Mesendoderm (in vitro differentiated cells): ENCODE data around the gene ESRRA.
"Not testable (repeated sequence)": the region's sequence is repeated elsewhere in the genome, so short reads cannot be mapped to it uniquely, and the experiment has no call there.

Experiments used
- DNase-seq: peaks from one replicate; pipeline ENCODE4 v3.0.0; 2013
- H2AK5ac ChIP-seq: 2 replicates; pipeline ENCODE4 v1.6.1; 2013; ENCODE audit warnings: low read length, inconsistent platforms
- H2BK120ac ChIP-seq: 2 replicates; pipeline ENCODE4 v1.6.1; 2013; ENCODE audit warnings: low read depth, mild to moderate bottlenecking, low read length, moderate library complexity, mixed read lengths
- H2BK15ac ChIP-seq: replicated peaks from 2 replicates; pipeline ENCODE4 v1.6.1; 2013; ENCODE audit warnings: low read depth, mild to moderate bottlenecking, moderate library complexity
- H2BK5ac ChIP-seq: 2 replicates; pipeline ENCODE4 v1.6.1; 2013; ENCODE audit warnings: low read length, inconsistent platforms
- H3K18ac ChIP-seq: 2 replicates; pipeline ENCODE4 v1.6.1; 2013; ENCODE audit warnings: mild to moderate bottlenecking, low read length, mixed read lengths
- H3K23ac ChIP-seq: one replicate; pipeline ENCODE4 v1.6.1; 2013; ENCODE audit warnings: low read length
- H3K27ac ChIP-seq: 2 replicates; pipeline ENCODE4 v1.5.1; 2013; ENCODE audit warnings: low read depth, mild to moderate bottlenecking, inconsistent platforms, low read length, moderate library complexity
- H3K27me3 ChIP-seq: 2 replicates; pipeline ENCODE4 v1.6.1; 2013; ENCODE audit warnings: low read length, control low read depth, mild to moderate bottlenecking, inconsistent platforms; ENCODE audit not compliant: insufficient read depth, poor library complexity
- H3K36me3 ChIP-seq: 2 replicates; pipeline ENCODE4 v1.6.1; 2013; ENCODE audit warnings: low read length, inconsistent platforms; ENCODE audit not compliant: control insufficient read depth, insufficient read depth
- H3K4ac ChIP-seq: one replicate; pipeline ENCODE4 v1.6.1; 2013; ENCODE audit warnings: low read depth, mild to moderate bottlenecking, low read length, moderate library complexity
- H3K4me1 ChIP-seq: 2 replicates; pipeline ENCODE4 v1.6.1; 2013; ENCODE audit warnings: low read depth, low read length, inconsistent platforms; ENCODE audit not compliant: control insufficient read depth
- H3K4me2 ChIP-seq: 2 replicates; pipeline ENCODE4 v1.6.1; 2013; ENCODE audit warnings: low read length
- H3K4me3 ChIP-seq: 2 replicates; pipeline ENCODE4 v1.5.1; 2013; ENCODE audit warnings: mild to moderate bottlenecking, low read length
- H3K56ac ChIP-seq: one replicate; pipeline ENCODE4 v1.6.1; 2013; ENCODE audit warnings: low read length
- H3K79me1 ChIP-seq: 2 replicates; pipeline ENCODE4 v1.6.1; 2013; ENCODE audit warnings: low read length, inconsistent platforms
- H3K79me2 ChIP-seq: 2 replicates; pipeline ENCODE4 v1.6.1; 2013; ENCODE audit warnings: mild to moderate bottlenecking, low read length; ENCODE audit not compliant: control insufficient read depth, insufficient read depth
- H3K9ac ChIP-seq: 2 replicates; pipeline ENCODE4 v1.6.1; 2013; ENCODE audit warnings: low read length, inconsistent platforms
- H4K5ac ChIP-seq: one replicate; pipeline ENCODE4 v1.6.1; 2013; ENCODE audit warnings: low read length
- H4K8ac ChIP-seq: one replicate; pipeline ENCODE4 v1.6.1; 2013; ENCODE audit warnings: low read depth, mild to moderate bottlenecking, control low read depth, low read length, moderate library complexity
- WGBS: extraction: QIAGEN DNeasy Blood & Tissue Kit; methylation state at CpG from one replicate; pipeline ENCODE4 v1.1.7; 2013; ENCODE audit warnings: low lambda C conversion rate, missing lambda C conversion rate; ENCODE audit not compliant: insufficient coverage; ENCODE audit errors: extremely low coverage; 5-methylcytosine and 5-hydroxymethylcytosine counted together

Gene ESRRA

DNA sequence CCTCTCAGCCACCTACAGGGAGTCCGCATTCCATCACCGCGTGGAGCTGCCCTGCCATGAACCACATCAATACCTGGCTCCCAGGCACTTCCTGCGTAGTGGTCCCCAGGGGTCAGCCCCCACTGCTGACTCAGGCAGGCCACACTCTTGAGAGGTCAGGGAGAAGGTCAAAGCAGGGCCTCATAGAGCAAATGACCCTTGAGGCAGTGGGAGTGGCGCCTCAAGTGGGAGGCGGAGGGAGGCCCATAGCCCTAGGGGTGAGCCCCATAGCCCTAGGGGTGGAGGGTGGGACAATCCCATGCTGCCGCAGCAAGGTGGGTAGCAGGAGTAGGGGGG is 17.6 kb downstream of the ESRRA start:
- Histone ChIP-seq H3K27ac (no peak overlapping the region), H3K27me3 (no peaks in the 10 kb centered on the region), H3K18ac (no peak overlapping the region), H3K4me1 (peaks cover 3% of the 10 kb centered on the region), H3K79me1 (peaks cover 7% of the 10 kb centered on the region), H3K36me3 (no peaks in the 10 kb centered on the region), H4K8ac (no peak overlapping the region), H3K4ac (no peak overlapping the region), H4K5ac (no peak overlapping the region), H2BK15ac (no peak overlapping the region), H2BK120ac (no peak overlapping the region), H2BK5ac (no peak overlapping the region), H3K79me2 (no peaks in the 10 kb centered on the region), H3K56ac (no peak overlapping the region), H2AK5ac (no peak overlapping the region), H3K9ac (no peak overlapping the region), H3K4me3 (no peak overlapping the region), H3K23ac (no peak overlapping the region), H3K4me2 (no peak overlapping the region)
- DNase-seq = no peak
- no CpG with 5 or more reads among the region's 7 CpGs for WGBS

DNA sequence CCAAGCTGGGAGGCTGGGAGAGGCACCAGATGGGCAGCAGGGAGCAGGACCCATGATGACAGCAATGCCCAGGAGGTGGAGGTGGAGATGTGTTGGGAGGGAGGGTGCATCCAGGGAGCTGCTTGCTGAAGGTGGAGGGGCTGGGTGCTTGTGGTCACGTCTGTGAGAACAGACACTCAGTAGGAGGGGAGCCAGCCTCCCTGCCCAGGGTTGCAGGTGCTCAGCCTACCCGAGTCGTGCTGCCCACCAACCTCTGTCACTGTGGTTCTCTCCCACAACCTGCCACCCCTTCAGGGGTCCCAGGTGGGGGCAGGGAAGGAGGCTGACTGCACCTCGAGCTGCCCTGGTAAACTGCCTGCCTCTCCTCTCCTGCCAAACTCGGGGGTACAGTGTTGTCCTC is 18.0 kb downstream of the ESRRA start:
- Histone ChIP-seq H3K4me2 (no peak overlapping the region), H3K27me3 (no peaks in the 10 kb centered on the region), H3K4me3 (no peak overlapping the region), H3K27ac (no peak overlapping the region), H4K5ac (no peak overlapping the region), H3K36me3 (no peaks in the 10 kb centered on the region), H3K56ac (no peak overlapping the region), H3K18ac (no peak overlapping the region), H3K4me1 (peaks cover 3% of the 10 kb centered on the region), H2BK5ac (no peak overlapping the region), H2AK5ac (no peak overlapping the region), H2BK15ac (no peak overlapping the region), H3K4ac (no peak overlapping the region), H3K23ac (no peak overlapping the region), H2BK120ac (no peak overlapping the region), H4K8ac (no peak overlapping the region), H3K79me1 (peaks cover 7% of the 10 kb centered on the region), H3K79me2 (no peaks in the 10 kb centered on the region), H3K9ac (no peak overlapping the region)
- no CpG with 5 or more reads among the region's 5 CpGs for WGBS
- DNase-seq = no peak

DNA sequence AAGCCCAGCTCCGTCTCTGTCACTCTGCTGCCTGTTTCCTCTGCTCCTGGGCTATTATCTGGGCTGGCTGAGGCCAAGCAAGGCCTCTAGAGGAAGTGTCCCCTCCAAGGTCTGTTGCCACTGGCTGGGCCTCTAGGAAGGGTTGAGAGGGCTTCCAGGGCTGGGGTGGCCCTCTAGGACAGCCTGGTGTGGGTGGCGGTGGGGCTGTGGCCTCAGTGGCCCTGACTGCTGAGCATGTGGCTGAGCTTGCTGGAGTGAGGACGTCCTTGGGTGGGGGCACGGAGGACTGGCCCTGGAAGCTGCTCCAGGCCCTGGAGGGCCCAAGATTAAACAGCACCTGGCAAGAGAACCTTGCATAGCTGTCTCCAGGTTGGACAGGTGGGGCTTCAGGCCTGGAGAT is 18.7 kb downstream of the ESRRA start:
- H3K56ac ChIP-seq, H3K27ac ChIP-seq, H2BK15ac ChIP-seq, H3K23ac ChIP-seq, H3K18ac ChIP-seq, H2BK120ac ChIP-seq, H2AK5ac ChIP-seq, H3K36me3 ChIP-seq, H3K4me2 ChIP-seq, H3K4ac ChIP-seq, H3K4me3 ChIP-seq, H3K79me1 ChIP-seq, H4K5ac ChIP-seq, H2BK5ac ChIP-seq, H3K27me3 ChIP-seq, H4K8ac ChIP-seq, H3K9ac ChIP-seq, DNase-seq, H3K79me2 ChIP-seq, H3K4me1 ChIP-seq: not testable (repeated sequence)
- no CpG with 5 or more reads among the region's 4 CpGs for WGBS

DNA sequence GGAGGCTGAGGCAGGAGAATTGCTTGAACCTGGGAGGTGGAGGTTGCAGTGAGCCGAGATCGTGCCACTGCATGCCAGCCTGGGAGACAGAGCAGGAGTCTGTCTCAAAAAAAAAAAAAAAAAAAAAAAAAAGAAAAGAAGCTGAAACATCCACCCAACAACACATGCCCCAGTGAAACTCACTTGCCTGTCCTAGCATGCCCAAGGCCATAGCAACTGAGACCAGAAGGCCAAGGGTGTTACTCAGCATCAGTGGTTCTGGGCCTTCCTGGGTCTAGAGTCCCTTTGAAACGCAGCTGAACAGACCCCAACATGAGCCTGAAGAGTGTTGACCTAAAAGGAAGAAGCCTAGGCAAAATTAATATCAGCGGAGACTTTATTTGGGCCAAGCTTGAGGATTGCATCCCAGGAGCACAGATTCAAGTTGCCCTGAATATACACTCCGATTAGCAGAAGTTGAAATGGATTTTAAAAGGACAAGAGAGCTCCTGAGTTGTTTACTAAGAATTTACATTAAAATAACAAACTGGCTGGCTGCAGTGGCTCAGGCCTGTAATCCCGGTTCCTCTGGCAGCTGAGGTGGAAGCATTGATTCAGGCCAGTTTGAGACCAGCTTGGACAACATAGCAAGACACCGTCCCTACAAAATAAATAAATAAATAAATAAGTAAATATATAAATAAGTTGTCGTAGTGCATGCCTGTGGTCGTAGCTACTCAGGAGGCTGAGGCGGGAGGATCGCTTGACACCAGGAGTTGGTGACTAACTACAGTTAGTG is 19.6 kb downstream of the ESRRA start:
- H3K4me2 ChIP-seq = no peak overlapping the region
- H3K36me3 ChIP-seq = no peaks in the 10 kb centered on the region
- no peak overlapping the region for H3K23ac ChIP-seq
- H3K79me2 ChIP-seq = no peaks in the 10 kb centered on the region
- no peak overlapping the region for H2BK120ac ChIP-seq
- no peak overlapping the region for H2AK5ac ChIP-seq
- no peak overlapping the region for H3K9ac ChIP-seq
- H3K27me3 ChIP-seq = no peaks in the 10 kb centered on the region
- H3K18ac ChIP-seq = no peak overlapping the region
- no peak overlapping the region for H2BK15ac ChIP-seq
- WGBS = no CpG with 5 or more reads among the region's 11 CpGs
- no peak overlapping the region for H3K4me3 ChIP-seq
- H3K27ac ChIP-seq = no peak overlapping the region
- no peak overlapping the region for H4K5ac ChIP-seq
- no peak overlapping the region for H3K56ac ChIP-seq
- no peaks in the 10 kb centered on the region for H3K4me1 ChIP-seq
- H3K4ac ChIP-seq = no peak overlapping the region
- no peak overlapping the region for H4K8ac ChIP-seq
- DNase-seq = no peak
- H2BK5ac ChIP-seq = no peak overlapping the region
- H3K79me1 ChIP-seq = peaks cover 2% of the 10 kb centered on the region

DNA sequence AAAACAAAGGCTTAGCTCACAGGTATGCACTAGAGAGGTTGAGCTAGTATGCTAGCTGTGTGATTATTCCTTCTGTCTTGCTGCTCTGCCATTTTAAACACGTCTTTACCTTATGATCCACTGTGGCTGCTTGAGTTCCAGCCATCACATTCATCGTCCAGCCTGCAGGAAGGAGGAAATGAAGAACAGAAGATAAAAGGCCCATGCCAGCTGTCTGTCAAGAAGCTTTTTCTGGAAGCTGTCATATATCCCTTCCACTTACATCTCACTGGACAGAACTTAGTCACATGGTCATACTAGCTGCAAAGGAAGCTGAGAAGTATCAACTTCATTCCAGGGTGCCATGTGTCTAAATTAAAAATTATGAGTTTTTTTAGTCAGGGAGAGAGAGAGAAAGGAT is 22.1 kb downstream of the ESRRA start:
- Histone ChIP-seq H3K18ac (no peak overlapping the region), H3K23ac (no peak overlapping the region), H3K36me3 (no peaks in the 10 kb centered on the region), H3K4me1 (peaks cover 2% of the 10 kb centered on the region), H3K4me3 (no peak overlapping the region), H3K79me1 (no peaks in the 10 kb centered on the region), H3K9ac (no peak overlapping the region), H2BK15ac (no peak overlapping the region), H4K8ac (no peak overlapping the region), H2AK5ac (no peak overlapping the region), H3K27ac (no peak overlapping the region), H3K56ac (no peak overlapping the region), H4K5ac (no peak overlapping the region), H3K79me2 (no peaks in the 10 kb centered on the region), H2BK5ac (no peak overlapping the region), H3K27me3 (no peaks in the 10 kb centered on the region), H3K4me2 (no peak overlapping the region), H3K4ac (no peak overlapping the region), H2BK120ac (no peak overlapping the region)
- DNase-seq = no peak
- WGBS = no CpG with 5 or more reads among the region's 2 CpGs

DNA sequence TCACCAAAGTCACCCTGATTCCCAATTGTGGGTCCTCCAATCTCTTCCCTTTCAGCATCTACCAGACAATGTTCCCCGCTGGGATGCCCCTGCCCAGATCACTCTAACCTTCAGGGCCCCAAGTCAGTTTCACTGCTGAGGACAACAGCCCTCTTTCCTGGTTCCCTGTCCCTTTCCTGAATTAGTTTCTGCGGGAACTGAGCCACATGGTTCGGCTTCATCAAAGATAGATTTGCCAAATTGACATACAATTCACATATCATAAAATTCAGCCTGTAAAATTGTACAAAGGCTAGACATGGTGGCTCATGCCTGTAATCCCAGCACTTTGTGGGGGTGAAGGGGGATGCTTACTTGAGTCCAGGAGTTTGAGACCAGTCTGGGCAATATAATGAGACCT is 22.7 kb downstream of the ESRRA start:
- Histone ChIP-seq H2BK15ac (no peak overlapping the region), H3K4me3 (no peak overlapping the region), H3K4ac (no peak overlapping the region), H3K4me2 (no peak overlapping the region), H4K5ac (no peak overlapping the region), H4K8ac (no peak overlapping the region), H2AK5ac (no peak overlapping the region), H3K23ac (no peak overlapping the region), H3K79me2 (no peaks in the 10 kb centered on the region), H2BK120ac (no peak overlapping the region), H3K79me1 (no peaks in the 10 kb centered on the region), H3K56ac (no peak overlapping the region), H3K18ac (no peak overlapping the region), H3K27ac (no peak overlapping the region), H3K9ac (no peak overlapping the region), H3K36me3 (no peaks in the 10 kb centered on the region), H2BK5ac (no peak overlapping the region), H3K27me3 (no peaks in the 10 kb centered on the region), H3K4me1 (peaks cover 2% of the 10 kb centered on the region)
- no CpG with 5 or more reads among the region's 3 CpGs for WGBS
- DNase-seq = no peak
